ENCODE data around the gene THAP12. TPM values are rescaled to one million over a fixed set of nuclear protein-coding genes. Genes with fewer than 3 reads are reported as not detected.

THAP12 gene
- polyA plus RNA-seq, 2 of the 4 experiments (the other 2 are of a cell fraction): 34.6 to 82.4 TPM

DNA sequence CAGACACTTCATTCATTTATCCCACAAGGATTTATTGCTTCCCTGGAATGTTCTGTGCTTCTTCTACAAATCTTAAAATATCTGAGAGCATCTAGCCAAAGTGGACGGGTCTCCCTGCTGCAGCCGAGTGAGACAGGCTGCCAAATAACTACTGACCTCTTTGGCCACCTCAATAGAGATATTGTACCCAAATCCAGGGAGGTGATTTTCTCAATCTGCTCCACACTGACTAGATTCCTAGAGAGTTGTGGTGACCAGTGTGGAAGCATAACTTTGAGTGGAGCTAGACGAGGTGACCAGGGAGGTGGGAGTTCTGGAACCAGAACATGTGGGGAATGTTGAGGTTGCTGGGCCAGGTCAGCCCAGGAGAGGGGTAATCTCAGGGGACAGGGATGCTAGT lies 77.5 kb downstream of the THAP12 start:
- Histone ChIP-seq H3K27ac (no peak overlapping the region), H3K9me3 (no peaks in the 10 kb centered on the region), H3K4me2 (no peak overlapping the region), H3K4me3 (no peak overlapping the region), H3K4me1 (no peaks in the 10 kb centered on the region)
- ATAC-seq (no peak), FAIRE-seq (no peak), DNase-seq (ENCODE audit: low read depth in 1 of 2, low spot score in 1 of 2) (no peak)
- ChIA-PET CTCF (interaction anchor here (1.4 to 10.0 kb wide), 4 partner anchors 16 to 96 kb away, joined by 4 to 88 read pairs (median 9); no protein-coding TSS in a partner anchor), POLR2A (no interaction called here)
- TF ChIP-seq HOXA7 (CRISPR knock-in tag; IDR thresholded peaks at IDR 0.05): no peak
- TF ChIP-seq PHF8 (IDR thresholded peaks at IDR 0.05; ENCODE audit: borderline replicate concordance, low read depth): no peak
- no peak for TF ChIP-seq FOSB (CRISPR knock-in tag; IDR thresholded peaks at IDR 0.05)
- TF ChIP-seq POLR2AphosphoS2 (conservative IDR thresholded peaks at IDR 0.05; ENCODE audit: low read length): no peak
- TF ChIP-seq, protein P1, sequence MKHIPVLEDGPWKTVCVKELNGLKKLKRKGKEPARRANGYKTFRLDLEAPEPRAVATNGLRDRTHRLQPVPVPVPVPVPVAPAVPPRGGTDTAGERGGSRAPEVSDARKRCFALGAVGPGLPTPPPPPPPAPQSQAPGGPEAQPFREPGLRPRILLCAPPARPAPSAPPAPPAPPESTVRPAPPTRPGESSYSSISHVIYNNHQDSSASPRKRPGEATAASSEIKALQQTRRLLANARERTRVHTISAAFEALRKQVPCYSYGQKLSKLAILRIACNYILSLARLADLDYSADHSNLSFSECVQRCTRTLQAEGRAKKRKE (CRISPR knock-in tag; IDR thresholded peaks at IDR 0.05; ENCODE audit: low read depth): no peak
- TF ChIP-seq JUN (IDR thresholded peaks at IDR 0.05): no peak
- no peak for TF ChIP-seq KDM5A (IDR thresholded peaks at IDR 0.05)
- TF ChIP-seq EHMT2 (IDR thresholded peaks at IDR 0.05; ENCODE audit: low read depth): no peak
- no peak for TF ChIP-seq HOXB5 (CRISPR knock-in tag; IDR thresholded peaks at IDR 0.05)
- no peak for TF ChIP-seq NFE2L2 (conservative IDR thresholded peaks at IDR 0.05; ENCODE audit: low read length)
- TF ChIP-seq, protein P2, sequence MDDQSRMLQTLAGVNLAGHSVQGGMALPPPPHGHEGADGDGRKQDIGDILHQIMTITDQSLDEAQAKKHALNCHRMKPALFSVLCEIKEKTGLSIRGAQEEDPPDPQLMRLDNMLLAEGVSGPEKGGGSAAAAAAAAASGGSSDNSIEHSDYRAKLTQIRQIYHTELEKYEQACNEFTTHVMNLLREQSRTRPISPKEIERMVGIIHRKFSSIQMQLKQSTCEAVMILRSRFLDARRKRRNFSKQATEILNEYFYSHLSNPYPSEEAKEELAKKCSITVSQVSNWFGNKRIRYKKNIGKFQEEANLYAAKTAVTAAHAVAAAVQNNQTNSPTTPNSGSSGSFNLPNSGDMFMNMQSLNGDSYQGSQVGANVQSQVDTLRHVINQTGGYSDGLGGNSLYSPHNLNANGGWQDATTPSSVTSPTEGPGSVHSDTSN (IDR thresholded peaks at IDR 0.05): no peak
- no peak for TF ChIP-seq TP53 (CRISPR knock-in tag; IDR thresholded peaks at IDR 0.05)
- TF ChIP-seq NR3C1 (IDR thresholded peaks at IDR 0.05): no peak
- TF ChIP-seq ESRRA (IDR thresholded peaks at IDR 0.05; ENCODE audit: borderline replicate concordance, low read length): no peak
- TF ChIP-seq ZNF302 (CRISPR knock-in tag; IDR thresholded peaks at IDR 0.05): no peak
- TF ChIP-seq, protein P3, sequence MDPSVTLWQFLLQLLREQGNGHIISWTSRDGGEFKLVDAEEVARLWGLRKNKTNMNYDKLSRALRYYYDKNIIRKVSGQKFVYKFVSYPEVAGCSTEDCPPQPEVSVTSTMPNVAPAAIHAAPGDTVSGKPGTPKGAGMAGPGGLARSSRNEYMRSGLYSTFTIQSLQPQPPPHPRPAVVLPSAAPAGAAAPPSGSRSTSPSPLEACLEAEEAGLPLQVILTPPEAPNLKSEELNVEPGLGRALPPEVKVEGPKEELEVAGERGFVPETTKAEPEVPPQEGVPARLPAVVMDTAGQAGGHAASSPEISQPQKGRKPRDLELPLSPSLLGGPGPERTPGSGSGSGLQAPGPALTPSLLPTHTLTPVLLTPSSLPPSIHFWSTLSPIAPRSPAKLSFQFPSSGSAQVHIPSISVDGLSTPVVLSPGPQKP (IDR thresholded peaks at IDR 0.05; ENCODE audit: low read depth, low read length): no peak
- no peak for TF ChIP-seq RCOR1 (IDR thresholded peaks at IDR 0.05; ENCODE audit: low read depth, low read length)
- no peak for TF ChIP-seq CHD4 (IDR thresholded peaks at IDR 0.05; ENCODE audit: borderline replicate concordance)
- TF ChIP-seq, protein P4, sequence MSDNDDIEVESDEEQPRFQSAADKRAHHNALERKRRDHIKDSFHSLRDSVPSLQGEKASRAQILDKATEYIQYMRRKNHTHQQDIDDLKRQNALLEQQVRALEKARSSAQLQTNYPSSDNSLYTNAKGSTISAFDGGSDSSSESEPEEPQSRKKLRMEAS (IDR thresholded peaks at IDR 0.05): no peak
- WGBS (ENCODE audit: missing lambda C conversion rate): 23% methylated on average over 3 of the region's 3 CpGs

DNA sequence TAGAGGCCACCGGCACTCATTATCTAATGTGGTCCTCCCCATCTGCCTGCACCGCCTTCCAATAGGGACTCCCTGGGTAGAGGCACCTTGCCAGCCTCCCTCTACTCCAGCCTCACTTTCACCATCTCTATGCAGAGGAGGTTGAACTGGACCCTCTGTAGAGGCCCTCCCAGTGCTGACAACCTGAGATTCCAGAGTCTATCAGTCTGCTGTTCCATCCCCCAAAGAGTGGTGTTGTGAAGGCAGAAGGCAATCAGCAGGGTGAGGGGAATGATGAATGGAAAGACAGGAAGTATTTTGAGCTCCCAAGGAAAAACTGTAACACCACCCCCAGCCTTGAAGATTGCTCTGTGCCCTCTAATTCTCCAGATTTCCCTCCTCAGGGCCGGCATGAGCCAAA lies 77.9 kb downstream of the THAP12 start:
- ATAC-seq (no peak), FAIRE-seq (no peak), DNase-seq (ENCODE audit: low read depth in 1 of 2, low spot score in 1 of 2) (no peak)
- no peaks in the 10 kb centered on the region for H3K9me3 ChIP-seq
- H3K4me1 ChIP-seq: no peaks in the 10 kb centered on the region
- TF ChIP-seq POLR2A (IDR thresholded peaks at IDR 0.05; ENCODE audit: low read length) (no peak), JUN (IDR thresholded peaks at IDR 0.05) (no peak), HEYL (CRISPR knock-in tag; IDR thresholded peaks at IDR 0.05) (no peak), HOXA7 (CRISPR knock-in tag; IDR thresholded peaks at IDR 0.05) (no peak), CBX8 (IDR thresholded peaks at IDR 0.05) (no peak), POLR2AphosphoS2 (conservative IDR thresholded peaks at IDR 0.05; ENCODE audit: low read length) (no peak), KDM5A (IDR thresholded peaks at IDR 0.05) (no peak), CEBPB (IDR thresholded peaks at IDR 0.05) (no peak), FOSL2 (IDR thresholded peaks at IDR 0.05) (no peak), FOSL2 (CRISPR knock-in tag; IDR thresholded peaks at IDR 0.05) (no peak), EP300 (IDR thresholded peaks at IDR 0.05) (no peak), RFX5 (IDR thresholded peaks at IDR 0.05) (no peak)
- TF ChIP-seq, protein P4 (IDR thresholded peaks at IDR 0.05): no peak
- TF ChIP-seq, protein P5, sequence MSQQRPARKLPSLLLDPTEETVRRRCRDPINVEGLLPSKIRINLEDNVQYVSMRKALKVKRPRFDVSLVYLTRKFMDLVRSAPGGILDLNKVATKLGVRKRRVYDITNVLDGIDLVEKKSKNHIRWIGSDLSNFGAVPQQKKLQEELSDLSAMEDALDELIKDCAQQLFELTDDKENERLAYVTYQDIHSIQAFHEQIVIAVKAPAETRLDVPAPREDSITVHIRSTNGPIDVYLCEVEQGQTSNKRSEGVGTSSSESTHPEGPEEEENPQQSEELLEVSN (IDR thresholded peaks at IDR 0.05; ENCODE audit: borderline replicate concordance, low read depth): no peak
- TF ChIP-seq, protein P3 (IDR thresholded peaks at IDR 0.05; ENCODE audit: low read depth, low read length): no peak
- TF ChIP-seq, protein P6, sequence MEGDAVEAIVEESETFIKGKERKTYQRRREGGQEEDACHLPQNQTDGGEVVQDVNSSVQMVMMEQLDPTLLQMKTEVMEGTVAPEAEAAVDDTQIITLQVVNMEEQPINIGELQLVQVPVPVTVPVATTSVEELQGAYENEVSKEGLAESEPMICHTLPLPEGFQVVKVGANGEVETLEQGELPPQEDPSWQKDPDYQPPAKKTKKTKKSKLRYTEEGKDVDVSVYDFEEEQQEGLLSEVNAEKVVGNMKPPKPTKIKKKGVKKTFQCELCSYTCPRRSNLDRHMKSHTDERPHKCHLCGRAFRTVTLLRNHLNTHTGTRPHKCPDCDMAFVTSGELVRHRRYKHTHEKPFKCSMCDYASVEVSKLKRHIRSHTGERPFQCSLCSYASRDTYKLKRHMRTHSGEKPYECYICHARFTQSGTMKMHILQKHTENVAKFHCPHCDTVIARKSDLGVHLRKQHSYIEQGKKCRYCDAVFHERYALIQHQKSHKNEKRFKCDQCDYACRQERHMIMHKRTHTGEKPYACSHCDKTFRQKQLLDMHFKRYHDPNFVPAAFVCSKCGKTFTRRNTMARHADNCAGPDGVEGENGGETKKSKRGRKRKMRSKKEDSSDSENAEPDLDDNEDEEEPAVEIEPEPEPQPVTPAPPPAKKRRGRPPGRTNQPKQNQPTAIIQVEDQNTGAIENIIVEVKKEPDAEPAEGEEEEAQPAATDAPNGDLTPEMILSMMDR (IDR thresholded peaks at IDR 0.05): no peak
- 62% methylated on average over 3 of the region's 3 CpGs for WGBS (ENCODE audit: missing lambda C conversion rate)
- no peak overlapping the region for H3K4me2 ChIP-seq
- H3K27ac ChIP-seq: no peak overlapping the region
- CTCF ChIA-PET: interaction anchor here (1.8 to 10.0 kb wide), 3 partner anchors 16 to 95 kb away, joined by 6 to 88 read pairs (median 12); no protein-coding TSS in a partner anchor
- POLR2A ChIA-PET: no interaction called here
- H3K4me3 ChIP-seq: no peak overlapping the region
